GM18526 (cell line): ENCODE data around the gene TPK1.

Source experiments
- POLR2A ChIP-seq: IDR thresholded peaks from 3 replicates; pipeline ENCODE4 v1.6.1; 2011; ENCODE audit not compliant: insufficient read length; ENCODE audit errors: extremely low read depth

Gene TPK1

GRCh38 chr7:144474363-144474762 is 361.5 kb downstream of the TPK1 start:
- TF ChIP-seq POLR2A = no peak

GRCh38 chr7:144473908-144474307 is 361.9 kb downstream of the TPK1 start:
- no peak for TF ChIP-seq POLR2A

DNA sequence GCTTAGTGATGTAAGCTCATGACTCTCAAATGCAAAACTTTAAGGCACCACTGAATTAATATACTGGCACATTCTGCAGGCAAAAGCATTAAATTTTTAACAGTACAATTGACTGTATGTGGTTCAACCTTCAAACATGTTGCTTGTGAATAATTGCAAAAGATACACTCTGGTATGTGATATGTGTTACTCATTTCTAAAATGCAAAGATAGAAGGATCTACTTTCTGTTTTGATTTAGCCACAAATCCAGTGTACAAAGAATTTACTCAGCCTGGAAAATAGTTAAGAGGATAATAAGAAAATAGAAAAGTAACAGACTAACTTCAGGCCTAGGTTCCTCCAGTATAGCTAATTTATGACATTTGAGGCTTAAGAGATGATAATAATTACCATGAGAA is 365.8 kb downstream of the TPK1 start:
- TF ChIP-seq POLR2A = no peak

DNA sequence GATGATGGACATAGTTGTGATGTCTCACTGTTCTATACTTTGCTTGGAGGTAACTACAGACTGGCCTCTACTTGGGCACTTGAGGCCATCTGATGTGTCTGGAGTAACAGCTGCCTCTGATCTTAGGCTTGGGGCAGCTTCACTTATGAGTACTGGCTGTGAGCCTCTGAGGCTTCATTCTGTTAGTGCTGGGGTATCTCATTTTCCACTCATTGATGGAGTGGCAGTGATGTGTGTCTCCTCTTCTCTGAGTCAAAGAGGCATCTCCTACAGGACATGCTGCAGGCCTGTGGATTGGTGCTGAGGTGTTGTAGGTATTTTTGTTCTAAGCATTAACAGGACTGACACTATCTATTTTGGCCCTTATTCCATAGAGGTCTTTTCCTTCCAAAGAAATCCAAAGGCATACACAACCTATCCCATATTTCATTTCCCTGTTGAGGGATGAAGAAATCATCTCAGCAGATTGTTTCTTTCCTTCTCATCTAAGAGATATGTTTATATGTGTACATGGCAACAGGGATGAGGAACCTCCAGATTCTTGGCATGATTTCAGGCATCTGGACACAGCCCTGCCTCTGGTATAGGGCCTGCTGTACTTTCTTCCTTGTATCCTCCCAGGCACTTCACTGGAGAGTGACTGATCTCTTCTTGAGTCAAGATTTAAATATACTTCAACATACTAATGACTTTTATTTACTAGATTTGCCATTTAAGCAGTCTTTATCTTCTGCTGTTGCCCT is 366.7 kb downstream of the TPK1 start:
- TF ChIP-seq POLR2A = no peak

DNA sequence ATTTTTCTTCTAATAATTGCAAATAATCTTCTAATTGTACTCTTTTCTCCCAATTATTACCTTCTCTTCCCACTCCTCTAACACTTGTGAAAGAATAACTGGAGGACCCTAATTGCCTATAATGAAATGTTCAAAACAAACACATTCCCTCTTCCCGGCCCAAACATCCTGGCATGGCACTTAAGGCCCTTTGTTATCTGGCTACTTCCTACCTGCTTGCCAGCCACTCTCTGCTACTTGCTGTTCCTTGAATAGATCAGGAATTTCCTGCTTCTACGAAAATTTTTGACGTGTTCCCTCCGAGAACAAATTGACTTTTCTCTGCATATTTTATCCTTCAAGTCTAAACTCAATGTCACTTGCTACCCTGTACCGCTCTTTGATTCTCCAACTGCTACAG is 376.2 kb downstream of the TPK1 start:
- no peak for TF ChIP-seq POLR2A

DNA sequence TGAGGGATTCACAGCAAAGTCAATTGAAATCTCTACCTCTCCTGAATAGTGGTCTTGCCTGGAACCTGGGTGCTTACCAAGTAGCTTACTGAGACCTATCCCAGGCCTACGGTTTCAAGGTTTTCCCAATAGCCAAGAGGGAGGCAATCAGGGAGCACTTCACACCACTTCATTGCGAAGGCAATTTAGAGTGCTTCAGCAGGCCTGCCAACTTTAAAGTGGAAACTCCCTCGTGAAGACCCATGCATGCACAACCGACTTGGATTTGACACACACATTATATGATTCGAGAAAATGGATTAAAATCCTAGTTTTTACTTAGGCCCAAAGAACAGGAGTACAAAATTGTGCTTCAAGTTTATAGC is 380.8 kb downstream of the TPK1 start:
- no peak for TF ChIP-seq POLR2A

- no peak for TF ChIP-seq POLR2A
These were observed 381.4 kb downstream of the TPK1 start for GRCh38 chr7:144454256-144455039.

GRCh38 chr7:144452064-144452463 is 383.8 kb downstream of the TPK1 start:
- TF ChIP-seq POLR2A = no peak

GRCh38 chr7:144445590-144445989 is 390.3 kb downstream of the TPK1 start:
- no peak for TF ChIP-seq POLR2A

DNA sequence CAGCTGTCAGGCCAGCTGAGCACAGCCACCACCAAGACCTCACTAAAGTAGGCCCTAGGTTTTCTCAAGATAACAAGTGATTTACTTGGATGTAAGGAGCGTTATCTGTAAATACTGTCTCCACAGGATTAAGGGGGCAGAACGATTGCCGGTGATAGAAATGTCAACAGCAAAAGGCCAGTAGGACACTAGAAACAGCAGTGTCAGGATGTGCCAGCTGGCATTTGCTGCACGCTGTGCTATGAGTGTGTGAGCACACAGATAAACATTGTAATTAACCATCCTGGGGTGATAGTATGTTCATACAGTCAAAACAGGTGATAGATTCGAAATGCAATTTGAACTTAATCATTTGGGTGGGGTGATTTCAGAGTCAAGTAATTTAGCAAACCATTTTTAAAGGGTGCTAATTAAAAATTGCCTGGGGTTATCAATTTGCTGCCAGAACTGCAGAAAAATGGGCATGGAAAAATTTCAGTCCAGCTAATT is 396.1 kb downstream of the TPK1 start:
- TF ChIP-seq POLR2A = no peak

DNA sequence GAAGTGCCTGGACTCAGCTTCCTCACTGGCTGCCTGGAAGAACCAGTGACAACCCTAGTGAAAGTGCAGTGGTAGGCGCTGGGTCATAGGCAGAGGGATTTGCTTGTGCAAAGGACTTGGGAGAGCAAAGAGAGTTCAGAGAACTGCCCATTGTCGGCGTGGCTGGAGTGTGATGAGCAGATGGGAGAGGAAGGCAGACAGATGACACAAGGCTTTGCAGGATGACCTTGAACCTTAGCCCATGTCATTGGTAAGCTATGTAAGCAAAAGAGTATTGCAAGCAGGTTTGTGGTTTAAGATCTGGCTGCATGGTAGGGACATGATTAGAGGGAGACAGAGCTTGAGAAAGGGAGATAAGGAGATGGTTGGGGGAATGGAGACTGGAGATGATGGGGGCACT is 397.1 kb downstream of the TPK1 start:
- TF ChIP-seq POLR2A = no peak

DNA sequence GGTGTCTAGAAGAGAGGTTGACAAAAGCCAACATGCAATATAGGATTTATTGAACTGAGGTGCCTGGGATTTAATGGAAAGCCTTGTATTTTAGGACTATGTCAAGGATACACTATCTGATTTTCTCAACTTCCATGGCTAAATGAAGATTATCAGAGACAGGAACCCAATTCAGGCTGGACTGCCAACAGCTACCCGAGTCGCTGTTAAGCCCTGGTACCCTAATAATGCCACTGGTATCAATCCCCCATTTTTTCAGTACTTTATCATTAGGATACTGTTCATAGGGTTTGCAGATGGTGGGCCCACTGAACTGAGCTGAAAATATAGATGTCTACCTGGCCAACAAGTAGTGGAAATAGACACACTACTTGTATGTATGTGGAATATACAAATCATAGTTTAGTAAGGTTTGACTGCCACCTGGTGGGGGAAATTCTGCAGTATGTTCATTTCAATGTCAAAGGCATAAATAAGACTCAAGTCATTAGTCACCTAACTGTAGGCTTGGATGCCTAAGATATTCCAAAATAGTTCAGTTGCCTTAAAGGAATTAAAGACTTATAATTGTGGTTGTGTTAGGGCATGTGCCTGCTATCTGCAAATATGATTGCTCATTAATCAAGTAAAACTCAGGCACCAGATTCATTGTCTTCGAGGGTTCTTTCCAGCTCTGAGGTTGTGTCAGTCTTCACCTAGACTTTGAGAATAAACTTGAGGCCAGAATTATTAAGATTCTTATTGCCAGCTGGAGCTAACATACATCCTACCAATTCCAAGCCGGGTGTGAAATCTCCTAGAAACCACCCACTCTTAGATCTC is 398.3 kb downstream of the TPK1 start:
- no peak for TF ChIP-seq POLR2A

- no peak for TF ChIP-seq POLR2A
These were observed 399.4 kb downstream of the TPK1 start for GRCh38 chr7:144436500-144436899.

DNA sequence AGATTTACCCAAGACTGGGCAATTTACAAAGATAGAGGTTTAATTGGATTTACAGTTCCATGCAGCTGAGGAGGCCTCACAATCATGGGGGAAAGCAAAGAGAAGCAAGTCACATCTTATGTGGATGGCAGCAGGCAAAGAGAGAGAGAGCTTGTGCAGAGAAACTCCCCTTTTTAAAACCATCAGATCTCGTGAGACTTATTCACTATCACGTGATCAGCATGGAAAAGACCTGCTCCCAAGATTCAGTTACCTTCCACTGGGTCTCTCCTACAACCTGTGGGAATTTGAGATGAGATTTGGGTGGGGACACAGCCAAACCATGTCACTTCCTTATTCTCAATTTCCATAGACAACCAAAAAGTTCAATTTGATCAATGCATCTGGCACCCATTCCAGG is 407.4 kb downstream of the TPK1 start:
- TF ChIP-seq POLR2A = no peak

- no peak for TF ChIP-seq POLR2A
These were observed 419.5 kb downstream of the TPK1 start for GRCh38 chr7:144416341-144416740.

- TF ChIP-seq POLR2A = no peak
These were observed 420.0 kb downstream of the TPK1 start for GRCh38 chr7:144415858-144416257.
